HG03378 (cell line): ENCODE measurements around the gene GANC.
"Not testable (repeated sequence)": the region's sequence is repeated elsewhere in the genome, so short reads cannot be mapped to it uniquely, and the experiment has no call there.

Experiments
- ATAC-seq: cut with Tn5 transposase; IDR thresholded peaks from one replicate; pipeline ENCODE4 v1.9.1; 2021; ENCODE audit warnings: mild to moderate bottlenecking, moderate library complexity; ENCODE audit not compliant: unreplicated experiment

The GANC gene

GRCh38 chr15:42272939-42273899 is at the start of gene GANC, which contains the start of gene TMEM87A:
GANC (plus strand) TSS chr15:42273201; CDS start chr15:42274482, 1,281 bp downstream.
TMEM87A (minus strand) TSS chr15:42273433; CDS start chr15:42273398, 35 bp downstream.
- peak; percentile 85 for ATAC-seq

- ATAC-seq: no peak
Measured at GRCh38 chr15:42226648-42227047, 46.4 kb upstream of the GANC start.

- no peak for ATAC-seq
Measured at GRCh38 chr15:42228036-42228435, 45.0 kb upstream of the GANC start.

GRCh38 chr15:42228981-42229380 is 44.0 kb upstream of the GANC start:
- not testable (repeated sequence) for ATAC-seq

- ATAC-seq: no peak
Measured at GRCh38 chr15:42231088-42231487, 41.9 kb upstream of the GANC start.

- ATAC-seq: no peak
Measured at GRCh38 chr15:42232606-42233005, 40.4 kb upstream of the GANC start.

- no peak for ATAC-seq
Measured at GRCh38 chr15:42233107-42233506, 39.9 kb upstream of the GANC start.

GRCh38 chr15:42239528-42240182 is 33.3 kb upstream of the GANC start:
- ATAC-seq: no peak

- ATAC-seq: no peak
Measured at GRCh38 chr15:42240823-42241222, 32.2 kb upstream of the GANC start.

- no peak for ATAC-seq
Measured at GRCh38 chr15:42253300-42253699, 19.7 kb upstream of the GANC start.

GRCh38 chr15:42264795-42265194 is 8.2 kb upstream of the GANC start:
- no peak for ATAC-seq

- ATAC-seq: no peak
Measured at GRCh38 chr15:42267286-42267685, 5.7 kb upstream of the GANC start.

- ATAC-seq: no peak
Measured at GRCh38 chr15:42270551-42270950, 2.5 kb upstream of the GANC start.

GRCh38 chr15:42270996-42271395 is 2.0 kb upstream of the GANC start:
- ATAC-seq: no peak

- peak; percentile 16 for ATAC-seq
Measured at GRCh38 chr15:42273900-42274701, 1.1 kb downstream of the GANC start.

GRCh38 chr15:42274702-42274989 is 1.6 kb downstream of the GANC start:
- ATAC-seq: no peak

GRCh38 chr15:42275780-42276391 is 2.9 kb downstream of the GANC start:
- ATAC-seq: no peak

- ATAC-seq: no peak
Measured at GRCh38 chr15:42276762-42277161, 3.8 kb downstream of the GANC start.

GRCh38 chr15:42279234-42279723 is 6.3 kb downstream of the GANC start:
- ATAC-seq: no peak

GRCh38 chr15:42282344-42282743 is 9.3 kb downstream of the GANC start:
- ATAC-seq: no peak

GRCh38 chr15:42282926-42283325 is 9.9 kb downstream of the GANC start:
- ATAC-seq: no peak
